Neural cell (in vitro differentiated cells): ENCODE measurements around the gene NCK1.

Experiments used
- EZH2 ChIP-seq: fragments of 200-600, 300-800 bp; shearing (Covaris generic), sonication (generic); IDR thresholded peaks from 2 replicates; pipeline ENCODE4 v1.6.1; 2014; ENCODE audit warnings: antibody characterized with exemption, low read length, borderline replicate concordance, mild to moderate bottlenecking; ENCODE audit not compliant: insufficient read depth, poor library complexity, severe bottlenecking
- MXI1 ChIP-seq: fragments of 450-650 bp; conservative IDR thresholded peaks from 2 replicates; pipeline ENCODE4 v1.6.1; 2014; ENCODE audit warnings: antibody characterized with exemption, mild to moderate bottlenecking; ENCODE audit not compliant: poor library complexity, severe bottlenecking
- POLR2AphosphoS5 ChIP-seq: IDR thresholded peaks from 2 replicates; pipeline ENCODE4 v1.6.1; 2012
- RAD21 ChIP-seq: fragments of 450-650 bp; conservative IDR thresholded peaks from 2 replicates; pipeline ENCODE4 v1.6.1; 2014; ENCODE audit warnings: antibody characterized with exemption, mild to moderate bottlenecking, moderate library complexity
- REST ChIP-seq: IDR thresholded peaks from 2 replicates; pipeline ENCODE4 v1.6.1; 2012; ENCODE audit warnings: borderline replicate concordance
- TAF1 ChIP-seq: IDR thresholded peaks from 2 replicates; pipeline ENCODE4 v1.6.1; 2012; ENCODE audit warnings: low read depth
- TF ChIP-seq, protein P1 (sequence below): fragments of 450-650 bp; IDR thresholded peaks from 2 replicates; pipeline ENCODE4 v1.5.1; 2014; ENCODE audit warnings: antibody characterized with exemption, mild to moderate bottlenecking, moderate library complexity; ENCODE audit not compliant: poor library complexity, severe bottlenecking

- TF ChIP-seq, protein P1, sequence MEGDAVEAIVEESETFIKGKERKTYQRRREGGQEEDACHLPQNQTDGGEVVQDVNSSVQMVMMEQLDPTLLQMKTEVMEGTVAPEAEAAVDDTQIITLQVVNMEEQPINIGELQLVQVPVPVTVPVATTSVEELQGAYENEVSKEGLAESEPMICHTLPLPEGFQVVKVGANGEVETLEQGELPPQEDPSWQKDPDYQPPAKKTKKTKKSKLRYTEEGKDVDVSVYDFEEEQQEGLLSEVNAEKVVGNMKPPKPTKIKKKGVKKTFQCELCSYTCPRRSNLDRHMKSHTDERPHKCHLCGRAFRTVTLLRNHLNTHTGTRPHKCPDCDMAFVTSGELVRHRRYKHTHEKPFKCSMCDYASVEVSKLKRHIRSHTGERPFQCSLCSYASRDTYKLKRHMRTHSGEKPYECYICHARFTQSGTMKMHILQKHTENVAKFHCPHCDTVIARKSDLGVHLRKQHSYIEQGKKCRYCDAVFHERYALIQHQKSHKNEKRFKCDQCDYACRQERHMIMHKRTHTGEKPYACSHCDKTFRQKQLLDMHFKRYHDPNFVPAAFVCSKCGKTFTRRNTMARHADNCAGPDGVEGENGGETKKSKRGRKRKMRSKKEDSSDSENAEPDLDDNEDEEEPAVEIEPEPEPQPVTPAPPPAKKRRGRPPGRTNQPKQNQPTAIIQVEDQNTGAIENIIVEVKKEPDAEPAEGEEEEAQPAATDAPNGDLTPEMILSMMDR: no peak
- no peak for TF ChIP-seq EZH2
- TF ChIP-seq POLR2AphosphoS5: no peak
- no peak for TF ChIP-seq RAD21
- no peak for TF ChIP-seq TAF1
- no peak for TF ChIP-seq REST
- no peak for TF ChIP-seq MXI1
Measured at GRCh38 chr3:136989781-136990524, 127.9 kb downstream of the NCK1 start.
